HL-60 (cell line): ENCODE results near the gene PPY.

Source experiments
- DNase-seq, 2 experiments: peaks; one replicate each; pipeline ENCODE4 v3.0.0-alpha.2; 2010 to 2020; ENCODE audit warnings: low read depth in 1 of 2, low spot score in 1 of 2
- H3K27ac ChIP-seq: fragments of 250-450 bp; sonication (Bioruptor Pico); replicated peaks from 2 replicates; pipeline ENCODE4 v1.5.1; 2020; ENCODE audit warnings: mild to moderate bottlenecking, moderate library complexity
- H3K27me3 ChIP-seq: fragments of 250-450 bp; sonication (Bioruptor Pico); 2 replicates; pipeline ENCODE4 v1.5.1; 2021; ENCODE audit warnings: mild to moderate bottlenecking, moderate library complexity; ENCODE audit not compliant: insufficient read depth, poor library complexity, severe bottlenecking
- H3K4me3 ChIP-seq: replicated peaks from 2 replicates; pipeline ENCODE4 v1.5.1; 2011; ENCODE audit warnings: mild to moderate bottlenecking, control low read depth, low read length; ENCODE audit not compliant: insufficient read depth
- GABPA ChIP-seq: IDR thresholded peaks from 2 replicates; pipeline ENCODE4 v1.6.1; 2012; ENCODE audit warnings: low read depth
- POLR2AphosphoS5 ChIP-seq: IDR thresholded peaks from 2 replicates; pipeline ENCODE4 v1.6.1; 2012; ENCODE audit warnings: low read depth
- SPI1 ChIP-seq: IDR thresholded peaks from 2 replicates; pipeline ENCODE4 v1.6.1; 2012; ENCODE audit warnings: low read depth, mild to moderate bottlenecking, borderline replicate concordance
- long read RNA-seq: library from polyadenylated mRNA; unstranded; transcript quantifications from one replicate; pipeline ENCODE4 v2.0.0, GENCODE V29; 2020
- TF ChIP-seq, protein P1 (sequence below): IDR thresholded peaks from one replicate; pipeline ENCODE4 v1.5.1; 2011; ENCODE audit warnings: low read length, control low read depth, inconsistent platforms; ENCODE audit not compliant: insufficient read depth
- TF ChIP-seq, protein P2 (sequence below): IDR thresholded peaks from 2 replicates; pipeline ENCODE4 v1.6.1; 2012; ENCODE audit warnings: low read depth; ENCODE audit not compliant: insufficient replicate concordance

Gene PPY, protein sequence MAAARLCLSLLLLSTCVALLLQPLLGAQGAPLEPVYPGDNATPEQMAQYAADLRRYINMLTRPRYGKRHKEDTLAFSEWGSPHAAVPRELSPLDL
- long read RNA-seq, result 0 reads

DNA sequence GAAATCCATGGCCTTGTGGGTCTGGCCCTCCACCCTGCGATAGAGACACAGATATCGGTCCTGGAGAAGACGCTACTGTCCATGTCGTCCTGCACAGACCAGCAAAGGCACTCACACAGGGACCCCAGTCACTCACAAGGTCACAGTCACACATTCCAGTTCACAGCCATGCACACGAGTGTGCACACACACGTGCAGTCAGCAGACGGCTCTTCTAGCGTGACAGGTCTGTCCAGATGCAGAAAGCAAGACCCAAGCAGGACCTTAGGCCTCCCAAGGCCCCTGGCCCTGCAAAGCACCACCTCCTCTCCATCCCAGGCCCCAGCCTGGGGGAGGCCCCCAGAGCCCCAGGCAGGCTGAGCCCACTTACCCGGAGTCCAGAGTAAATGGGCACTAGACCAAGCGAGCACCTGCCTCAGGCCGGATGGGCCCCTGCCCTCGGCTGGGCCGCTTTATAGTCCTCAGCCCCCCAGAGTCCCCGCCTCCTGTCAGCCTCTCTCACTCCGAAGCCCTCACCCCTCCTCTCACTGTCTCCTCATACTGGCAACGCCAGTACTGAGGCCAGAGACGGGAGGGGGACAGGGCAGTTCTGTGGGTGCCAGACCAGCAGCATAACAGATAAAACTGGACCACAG is at the start of gene PPY:
Gene PPY, minus strand, starts transcription at position 426 of the 635 bp plus-strand sequence. CDS start 822 bp downstream, outside the sequence.
- Histone ChIP-seq H3K27me3 (peaks cover 8% of the 10 kb centered on the region), H3K4me3 (no peak within 1 kb of the TSS), H3K27ac (no peak within 1 kb of the TSS)
- no peak for DNase-seq
- TF ChIP-seq GABPA (no peak), SPI1 (no peak)

DNA sequence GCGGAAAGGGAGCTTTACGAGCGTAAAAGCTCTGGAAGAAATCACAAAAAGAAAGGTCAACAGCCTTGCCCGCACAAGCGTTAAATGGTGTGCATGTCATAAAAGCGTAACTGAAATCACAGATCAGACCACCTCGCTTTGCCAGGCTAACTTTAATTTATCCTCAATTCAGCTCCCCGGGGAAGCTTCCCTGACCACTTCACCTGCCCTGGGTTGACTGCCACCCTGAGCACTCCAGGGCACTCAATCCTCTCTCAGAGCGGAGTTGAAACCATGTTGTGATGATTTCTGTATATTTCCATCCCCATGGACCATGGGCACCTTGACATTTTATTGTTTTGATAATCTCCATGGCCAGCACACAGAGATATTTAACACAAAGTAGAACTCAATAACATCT is 46.0 kb upstream of the PPY start:
- DNase-seq, result no peak
- TF ChIP-seq GABPA (no peak), SPI1 (no peak), POLR2AphosphoS5 (no peak)
- TF ChIP-seq, protein P1, sequence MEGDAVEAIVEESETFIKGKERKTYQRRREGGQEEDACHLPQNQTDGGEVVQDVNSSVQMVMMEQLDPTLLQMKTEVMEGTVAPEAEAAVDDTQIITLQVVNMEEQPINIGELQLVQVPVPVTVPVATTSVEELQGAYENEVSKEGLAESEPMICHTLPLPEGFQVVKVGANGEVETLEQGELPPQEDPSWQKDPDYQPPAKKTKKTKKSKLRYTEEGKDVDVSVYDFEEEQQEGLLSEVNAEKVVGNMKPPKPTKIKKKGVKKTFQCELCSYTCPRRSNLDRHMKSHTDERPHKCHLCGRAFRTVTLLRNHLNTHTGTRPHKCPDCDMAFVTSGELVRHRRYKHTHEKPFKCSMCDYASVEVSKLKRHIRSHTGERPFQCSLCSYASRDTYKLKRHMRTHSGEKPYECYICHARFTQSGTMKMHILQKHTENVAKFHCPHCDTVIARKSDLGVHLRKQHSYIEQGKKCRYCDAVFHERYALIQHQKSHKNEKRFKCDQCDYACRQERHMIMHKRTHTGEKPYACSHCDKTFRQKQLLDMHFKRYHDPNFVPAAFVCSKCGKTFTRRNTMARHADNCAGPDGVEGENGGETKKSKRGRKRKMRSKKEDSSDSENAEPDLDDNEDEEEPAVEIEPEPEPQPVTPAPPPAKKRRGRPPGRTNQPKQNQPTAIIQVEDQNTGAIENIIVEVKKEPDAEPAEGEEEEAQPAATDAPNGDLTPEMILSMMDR, result no peak
- no peak overlapping the region for H3K4me3 ChIP-seq

DNA sequence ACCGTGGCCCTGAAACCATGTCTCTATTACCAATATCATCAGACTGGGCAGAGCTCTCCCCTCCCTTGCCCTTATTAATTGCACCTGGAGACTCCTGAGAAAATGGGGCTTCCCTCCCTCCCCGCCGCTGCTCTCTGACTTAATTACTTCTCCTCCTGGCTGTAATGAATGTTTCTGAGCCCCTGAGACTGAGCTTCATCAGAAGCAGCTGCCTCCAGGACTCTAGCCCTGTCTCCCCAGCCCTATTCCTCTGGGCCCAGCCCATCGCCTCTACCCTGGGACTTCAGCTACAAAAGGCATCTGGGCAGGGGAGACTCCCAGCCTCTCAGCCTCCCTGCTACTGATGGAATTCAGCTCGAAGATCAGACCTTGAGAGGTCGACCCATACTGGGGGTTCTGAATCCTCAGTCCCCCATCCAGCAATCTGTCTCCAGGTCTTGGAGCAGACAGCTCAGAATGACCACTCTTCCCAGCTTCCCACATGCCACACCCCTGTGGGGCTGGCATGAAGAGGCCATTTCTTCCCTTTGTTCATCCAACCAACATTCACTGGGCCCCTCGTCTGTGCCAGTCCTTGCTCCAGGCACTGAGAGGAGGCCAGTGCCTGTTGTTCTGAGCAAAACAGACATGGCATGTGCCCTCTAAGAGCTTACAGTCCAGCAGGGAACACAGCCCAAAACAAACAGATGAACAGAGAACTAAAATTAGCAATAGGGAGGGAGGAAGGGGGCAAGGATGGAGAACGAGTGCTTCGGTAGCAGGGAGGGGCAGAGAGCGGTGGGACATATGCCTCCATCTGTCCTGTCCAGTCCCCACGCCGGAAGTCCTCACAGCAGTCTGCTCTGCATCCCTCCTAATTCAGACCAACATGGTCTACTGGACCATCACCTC is 45.1 kb upstream of the PPY start:
- no peak overlapping the region for H3K27ac ChIP-seq
- no peak for TF ChIP-seq GABPA
- TF ChIP-seq, protein P2, sequence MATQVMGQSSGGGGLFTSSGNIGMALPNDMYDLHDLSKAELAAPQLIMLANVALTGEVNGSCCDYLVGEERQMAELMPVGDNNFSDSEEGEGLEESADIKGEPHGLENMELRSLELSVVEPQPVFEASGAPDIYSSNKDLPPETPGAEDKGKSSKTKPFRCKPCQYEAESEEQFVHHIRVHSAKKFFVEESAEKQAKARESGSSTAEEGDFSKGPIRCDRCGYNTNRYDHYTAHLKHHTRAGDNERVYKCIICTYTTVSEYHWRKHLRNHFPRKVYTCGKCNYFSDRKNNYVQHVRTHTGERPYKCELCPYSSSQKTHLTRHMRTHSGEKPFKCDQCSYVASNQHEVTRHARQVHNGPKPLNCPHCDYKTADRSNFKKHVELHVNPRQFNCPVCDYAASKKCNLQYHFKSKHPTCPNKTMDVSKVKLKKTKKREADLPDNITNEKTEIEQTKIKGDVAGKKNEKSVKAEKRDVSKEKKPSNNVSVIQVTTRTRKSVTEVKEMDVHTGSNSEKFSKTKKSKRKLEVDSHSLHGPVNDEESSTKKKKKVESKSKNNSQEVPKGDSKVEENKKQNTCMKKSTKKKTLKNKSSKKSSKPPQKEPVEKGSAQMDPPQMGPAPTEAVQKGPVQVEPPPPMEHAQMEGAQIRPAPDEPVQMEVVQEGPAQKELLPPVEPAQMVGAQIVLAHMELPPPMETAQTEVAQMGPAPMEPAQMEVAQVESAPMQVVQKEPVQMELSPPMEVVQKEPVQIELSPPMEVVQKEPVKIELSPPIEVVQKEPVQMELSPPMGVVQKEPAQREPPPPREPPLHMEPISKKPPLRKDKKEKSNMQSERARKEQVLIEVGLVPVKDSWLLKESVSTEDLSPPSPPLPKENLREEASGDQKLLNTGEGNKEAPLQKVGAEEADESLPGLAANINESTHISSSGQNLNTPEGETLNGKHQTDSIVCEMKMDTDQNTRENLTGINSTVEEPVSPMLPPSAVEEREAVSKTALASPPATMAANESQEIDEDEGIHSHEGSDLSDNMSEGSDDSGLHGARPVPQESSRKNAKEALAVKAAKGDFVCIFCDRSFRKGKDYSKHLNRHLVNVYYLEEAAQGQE, result no peak
- TF ChIP-seq POLR2AphosphoS5, result no peak
- TF ChIP-seq, protein P1, result no peak
- no peak for TF ChIP-seq SPI1
- DNase-seq, result no peak
- H3K4me3 ChIP-seq, result no peak overlapping the region
- H3K27me3 ChIP-seq, result peaks cover 32% of the 10 kb centered on the region

More for the DNA sequence above, 46.0 kb upstream of the PPY start:
- no peak overlapping the region for H3K27ac ChIP-seq
- peaks cover 24% of the 10 kb centered on the region for H3K27me3 ChIP-seq

DNA sequence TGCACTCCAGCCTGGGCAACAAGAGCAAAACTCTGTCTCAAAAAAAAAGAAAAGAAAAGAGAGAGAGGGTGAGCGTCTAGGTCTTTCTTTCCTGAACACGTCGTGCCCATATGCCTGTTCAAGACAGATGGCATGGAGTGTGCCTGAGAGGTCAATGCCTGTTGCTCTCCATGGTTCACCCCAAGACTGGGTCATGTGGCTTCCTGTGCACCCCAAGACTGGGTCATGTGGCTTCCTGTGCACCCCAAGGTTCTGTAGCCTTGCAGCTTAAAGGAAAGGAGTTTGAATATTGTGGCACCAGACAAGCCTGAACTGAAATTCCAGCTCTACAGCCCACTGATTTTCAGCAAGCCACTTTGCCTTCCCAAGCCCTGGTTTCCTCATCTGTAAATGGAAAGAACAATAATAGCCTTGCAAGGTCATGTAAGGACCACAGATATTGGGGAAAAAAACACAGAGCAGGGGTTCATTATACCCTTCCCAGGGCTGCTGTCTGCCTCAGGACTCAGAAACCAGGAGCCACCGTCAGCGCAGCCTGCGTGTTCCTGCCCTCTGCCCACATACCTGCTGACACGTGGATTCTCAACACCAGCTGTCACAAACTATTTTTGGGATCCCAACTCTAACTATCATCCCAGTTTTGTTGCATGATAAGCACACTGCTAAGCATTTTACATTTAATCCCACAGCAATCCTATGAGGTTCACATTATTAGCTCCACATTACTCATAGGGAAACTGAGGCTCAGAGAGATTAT is 44.1 kb upstream of the PPY start:
- H3K27ac ChIP-seq, result no peak overlapping the region
- H3K27me3 ChIP-seq, result peaks cover 40% of the 10 kb centered on the region
- H3K4me3 ChIP-seq, result no peak overlapping the region
- DNase-seq, result no peak
- no peak for TF ChIP-seq GABPA
- TF ChIP-seq, protein P2, result no peak
- TF ChIP-seq, protein P1, result no peak
